HS-5 (cell line): ENCODE data around the gene PFKL.

ENCODE experiments used
- DNase-seq: peaks from one replicate; pipeline ENCODE4 v3.0.0-alpha.2; 2012; ENCODE audit warnings: low read depth

PFKL gene

GRCh38 chr21:44299458-44300261 is at the start of gene PFKL:
TSS of gene PFKL (plus strand) at chr21:44300053. CDS start at chr21:44300106, 53 bp downstream.
- DNase-seq = peak; percentile 30

- DNase-seq = no peak
Observed at GRCh38 chr21:44253832-44254710, 45.8 kb upstream of the PFKL start.

- DNase-seq = no peak
Observed at GRCh38 chr21:44255511-44255981, 44.3 kb upstream of the PFKL start.

- DNase-seq = no peak
Observed at GRCh38 chr21:44258056-44258725, 41.7 kb upstream of the PFKL start.

- DNase-seq = no peak
Observed at GRCh38 chr21:44259082-44259705, 40.7 kb upstream of the PFKL start.

GRCh38 chr21:44260066-44260465 is 39.8 kb upstream of the PFKL start:
- DNase-seq = no peak

- DNase-seq = no peak
Observed at GRCh38 chr21:44260791-44261631, 38.8 kb upstream of the PFKL start.

GRCh38 chr21:44261675-44262295 is 38.1 kb upstream of the PFKL start, which contains the start of gene DNMT3L:
TSS of gene DNMT3L (minus strand) at chr21:44261897. CDS start at chr21:44261259, 638 bp downstream.
- no peak for DNase-seq

- DNase-seq = no peak
Observed at GRCh38 chr21:44262338-44263056, 37.4 kb upstream of the PFKL start.

- DNase-seq = no peak
Observed at GRCh38 chr21:44263221-44263760, 36.6 kb upstream of the PFKL start.

- DNase-seq = no peak
Observed at GRCh38 chr21:44263768-44264167, 36.1 kb upstream of the PFKL start.

GRCh38 chr21:44265734-44266270 is 34.1 kb upstream of the PFKL start:
- no peak for DNase-seq

- DNase-seq = no peak
Observed at GRCh38 chr21:44267655-44268142, 32.2 kb upstream of the PFKL start.

GRCh38 chr21:44269090-44269489 is 30.8 kb upstream of the PFKL start:
- DNase-seq = no peak

GRCh38 chr21:44271558-44272283 is 28.1 kb upstream of the PFKL start:
- no peak for DNase-seq

GRCh38 chr21:44272284-44272858 is 27.5 kb upstream of the PFKL start:
- DNase-seq = no peak

GRCh38 chr21:44273046-44273445 is 26.8 kb upstream of the PFKL start:
- no peak for DNase-seq

- no peak for DNase-seq
Observed at GRCh38 chr21:44275041-44275440, 24.8 kb upstream of the PFKL start.
